Tibial nerve (tissue), 4 donors: ENCODE measurements around the gene VWA8.

Experiments used
- CTCF ChIP-seq, 5 experiments: fragments of 200-600 bp in 3 of 5; fragments of 450-650 bp in 2 of 5; sonication (generic) in 3 of 5; IDR thresholded peaks; one replicate each; pipeline ENCODE4 v1.5.1; 2016 to 2019; ENCODE audit warnings: antibody characterized with exemption in 5 of 5, mild to moderate bottlenecking in 3 of 5, moderate library complexity in 2 of 5
- EP300 ChIP-seq, 2 donors: sonication (generic); formaldehyde crosslinking; IDR thresholded peaks; one replicate each; pipeline ENCODE4 v1.6.1; 2017; ENCODE audit warnings: antibody characterized with exemption in 2 of 2, mild to moderate bottlenecking in 1 of 2
- POLR2A ChIP-seq, 2 donors: fragments of 450-650 bp; IDR thresholded peaks; one replicate each; pipeline ENCODE4 v1.6.1; 2017; ENCODE audit warnings: antibody characterized with exemption in 2 of 2, mild to moderate bottlenecking in 2 of 2, moderate library complexity in 2 of 2

GRCh38 chr13:41952749-41953148 lies 8.2 kb downstream of the VWA8 start:
- no peak for TF ChIP-seq CTCF (IDR thresholded peaks at IDR 0.05)
- no peak for TF ChIP-seq POLR2A (IDR thresholded peaks at IDR 0.05)
- TF ChIP-seq EP300 (IDR thresholded peaks at IDR 0.05), result no peak
